GM21723 (cell line): ENCODE data around the gene RAPGEF4.
"Not testable (repeated sequence)": the region's sequence is repeated elsewhere in the genome, so short reads cannot be mapped to it uniquely, and the experiment has no call there.

Experiments
- ATAC-seq: cut with Tn5 transposase; IDR thresholded peaks from one replicate; pipeline ENCODE4 v1.9.1; 2021; ENCODE audit warnings: mild to moderate bottlenecking, moderate library complexity; ENCODE audit not compliant: unreplicated experiment

RAPGEF4 gene

DNA sequence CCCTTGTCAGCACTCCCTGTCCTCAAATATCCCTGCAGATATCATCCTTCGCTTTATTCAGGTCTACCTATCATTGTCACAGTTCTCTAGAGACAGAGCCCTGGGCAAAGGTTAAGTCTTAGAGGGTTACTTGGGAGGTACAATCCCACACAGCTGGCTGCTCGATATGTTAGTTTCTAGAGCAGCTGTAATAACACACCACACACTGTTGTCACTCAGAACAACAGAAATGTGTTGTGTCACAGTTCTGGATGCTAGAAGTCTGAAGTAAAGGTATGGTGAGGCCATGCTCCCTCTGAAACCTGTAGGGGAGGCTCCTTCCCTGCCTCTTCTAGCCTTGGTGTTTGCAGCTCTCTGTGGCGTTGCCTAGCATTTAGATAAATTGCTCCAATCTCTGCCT, 9.9 kb upstream of the RAPGEF4 start:
- no peak for ATAC-seq

DNA sequence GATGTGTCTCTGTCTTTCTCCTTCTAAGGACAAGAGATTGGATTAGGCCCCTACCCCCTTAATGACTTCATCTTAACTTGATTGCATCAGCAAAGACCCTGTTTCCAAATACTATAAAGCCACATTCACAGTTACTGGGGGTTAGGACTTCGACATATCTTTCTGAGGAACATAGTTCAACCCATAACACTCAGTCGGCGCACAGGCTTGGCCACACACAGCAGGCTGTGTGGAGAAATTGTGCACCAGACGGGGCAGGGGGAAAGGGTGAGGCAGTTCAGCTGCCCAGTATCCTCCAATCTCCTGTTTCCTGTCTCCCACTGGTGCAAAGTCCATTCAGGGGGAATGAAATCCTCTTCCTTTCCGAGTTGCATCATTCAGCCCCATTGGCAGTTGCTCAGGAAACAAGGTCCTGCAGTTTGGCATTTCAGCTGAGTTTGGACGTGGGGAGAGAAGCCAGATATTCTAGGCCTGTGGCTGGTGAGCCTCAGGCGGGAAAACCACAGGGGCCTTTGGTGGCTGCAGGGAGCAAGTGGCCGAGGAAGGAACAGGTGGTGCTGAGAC, 9.4 kb upstream of the RAPGEF4 start:
- ATAC-seq, result no peak

DNA sequence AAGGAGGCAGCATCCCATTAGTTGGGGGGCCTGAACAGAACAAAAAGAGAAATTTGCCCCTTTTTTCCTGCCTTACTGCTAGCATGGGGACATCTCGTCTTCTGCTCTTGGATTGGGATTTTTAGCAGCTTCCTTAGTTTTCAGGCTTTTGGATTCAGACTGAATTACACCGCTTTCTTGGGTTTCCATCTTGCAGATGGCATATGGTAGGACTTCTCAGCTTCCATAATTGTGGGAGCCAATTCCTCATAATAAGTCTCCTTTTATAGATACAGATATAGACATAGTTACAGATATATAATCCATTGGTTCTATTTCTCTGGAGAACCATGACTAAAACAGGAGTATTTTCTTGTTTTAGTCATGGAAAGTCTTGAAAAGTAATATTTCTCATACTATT, 5.2 kb upstream of the RAPGEF4 start:
- ATAC-seq, result no peak

DNA sequence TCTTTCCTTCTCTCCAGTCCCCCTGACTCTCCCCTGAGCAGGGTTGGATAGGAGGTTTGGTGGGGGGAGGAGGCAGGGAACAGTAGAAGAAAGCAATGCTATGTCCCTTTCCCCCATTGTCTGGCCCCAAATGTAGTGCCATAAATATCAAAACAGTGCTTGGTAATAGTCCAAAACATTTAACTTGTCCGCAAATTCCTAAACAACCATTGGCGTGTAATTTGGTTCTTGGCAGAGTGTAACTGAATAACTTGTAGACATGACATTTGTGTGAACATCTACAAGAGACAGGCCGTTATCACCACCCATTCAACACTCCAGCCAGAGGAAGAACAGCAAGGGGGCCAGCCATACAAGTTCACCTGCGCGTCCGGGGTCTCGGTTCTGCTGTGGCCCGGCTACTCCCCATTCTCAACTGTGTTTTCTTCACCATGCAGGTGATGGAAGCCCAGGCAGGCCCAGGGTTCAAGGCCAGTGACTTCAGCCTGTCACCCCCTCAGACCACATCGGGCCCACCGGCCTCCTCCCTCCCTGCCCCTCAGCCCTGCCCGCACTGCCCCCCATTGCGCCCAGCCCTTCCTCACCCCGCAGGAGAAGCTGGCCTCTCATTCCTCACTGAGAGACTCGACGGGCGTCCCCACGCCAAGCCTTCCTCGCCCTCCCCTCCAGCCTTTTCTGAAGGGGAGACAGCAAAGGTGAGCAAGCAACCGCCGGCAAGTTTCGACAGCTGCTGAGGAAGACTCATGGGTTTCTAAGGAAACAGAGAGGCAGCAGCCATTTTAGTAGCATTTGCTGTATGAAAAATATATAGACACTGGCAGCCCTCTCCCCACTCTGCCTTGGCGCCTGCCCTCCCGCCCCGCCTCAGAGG, 699 bp upstream of the RAPGEF4 start:
- no peak for ATAC-seq

DNA sequence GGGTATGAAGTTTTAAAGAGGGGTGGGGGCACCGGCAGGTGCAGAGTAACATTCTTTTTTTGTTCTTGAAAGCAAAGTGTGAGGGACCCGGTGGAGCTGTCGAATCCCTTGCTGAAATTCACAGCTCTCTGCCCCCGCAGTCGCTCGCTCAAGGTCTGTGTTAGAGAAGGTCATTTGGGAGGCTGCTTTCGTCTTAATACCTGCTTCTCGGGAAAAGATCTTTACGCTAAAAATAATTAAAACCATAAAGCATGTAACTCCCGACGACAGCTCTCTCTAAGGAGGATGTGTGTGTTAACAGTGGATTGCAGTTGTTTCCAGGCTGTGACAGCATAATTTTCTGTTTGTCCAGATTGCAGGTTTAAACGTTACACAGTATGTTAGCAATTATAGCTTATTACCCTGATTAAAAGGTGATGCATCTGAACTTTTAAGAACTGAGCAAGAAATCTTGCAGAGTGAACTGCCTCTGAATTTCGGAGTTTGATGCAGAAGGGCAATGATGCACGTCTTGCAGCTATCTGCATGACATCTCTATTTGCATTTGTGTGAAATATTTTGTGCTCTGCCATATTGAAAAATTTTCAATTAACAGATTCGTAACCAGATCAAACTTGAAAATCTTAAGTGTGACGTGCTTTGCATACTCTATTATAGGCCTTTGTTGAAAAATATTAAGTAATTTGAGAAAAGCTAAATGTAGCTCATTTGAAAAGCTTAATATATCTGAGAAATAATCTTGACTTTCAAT, 954 bp downstream of the RAPGEF4 start:
- ATAC-seq, result no peak

DNA sequence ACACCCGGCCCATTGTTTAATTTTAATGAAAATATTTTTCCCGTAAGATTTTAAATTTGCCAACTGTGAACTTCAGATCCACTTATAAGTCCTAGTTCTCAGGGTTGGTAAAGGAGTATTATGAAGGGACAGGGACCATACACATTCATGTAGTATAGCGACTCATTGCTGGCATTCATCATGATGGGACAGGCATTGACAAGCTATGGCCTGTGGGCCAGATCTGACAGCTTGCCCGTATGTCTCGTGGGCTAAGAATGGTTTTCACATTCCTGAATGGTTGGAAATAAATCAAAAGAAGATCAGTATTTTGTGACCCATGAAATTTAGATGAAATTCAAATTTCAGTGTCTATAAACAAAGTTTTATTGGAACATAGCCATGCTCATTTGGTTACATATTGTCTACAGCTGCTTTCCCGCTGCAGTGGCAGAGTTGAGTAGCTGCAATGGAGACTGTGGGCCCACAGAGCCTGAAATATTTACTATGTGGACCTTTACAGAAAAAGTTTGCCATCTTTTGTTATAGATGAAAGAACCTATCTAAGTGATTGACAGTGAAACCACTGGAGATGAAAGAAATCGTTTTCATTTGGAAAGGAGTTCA, 4.1 kb downstream of the RAPGEF4 start:
- ATAC-seq, result no peak

DNA sequence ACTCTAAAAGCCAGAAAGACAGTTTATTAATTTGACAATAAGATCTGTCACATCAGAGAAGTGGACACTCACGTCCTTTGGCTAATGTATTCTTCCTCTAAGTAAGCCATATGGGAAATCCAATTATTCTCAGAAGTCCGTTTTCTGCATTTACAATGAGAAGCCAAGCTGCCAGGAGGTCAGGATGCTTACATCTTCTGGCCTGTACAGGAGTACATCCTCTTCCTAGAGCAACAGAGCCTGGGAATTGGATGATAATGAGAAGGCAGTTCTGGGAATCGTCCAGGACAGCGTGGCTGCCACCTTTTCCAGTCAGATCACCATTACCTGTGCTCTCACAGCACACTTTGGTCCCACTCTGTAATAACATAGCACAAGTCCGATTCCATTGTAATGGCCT, 5.2 kb downstream of the RAPGEF4 start:
- no peak for ATAC-seq

DNA sequence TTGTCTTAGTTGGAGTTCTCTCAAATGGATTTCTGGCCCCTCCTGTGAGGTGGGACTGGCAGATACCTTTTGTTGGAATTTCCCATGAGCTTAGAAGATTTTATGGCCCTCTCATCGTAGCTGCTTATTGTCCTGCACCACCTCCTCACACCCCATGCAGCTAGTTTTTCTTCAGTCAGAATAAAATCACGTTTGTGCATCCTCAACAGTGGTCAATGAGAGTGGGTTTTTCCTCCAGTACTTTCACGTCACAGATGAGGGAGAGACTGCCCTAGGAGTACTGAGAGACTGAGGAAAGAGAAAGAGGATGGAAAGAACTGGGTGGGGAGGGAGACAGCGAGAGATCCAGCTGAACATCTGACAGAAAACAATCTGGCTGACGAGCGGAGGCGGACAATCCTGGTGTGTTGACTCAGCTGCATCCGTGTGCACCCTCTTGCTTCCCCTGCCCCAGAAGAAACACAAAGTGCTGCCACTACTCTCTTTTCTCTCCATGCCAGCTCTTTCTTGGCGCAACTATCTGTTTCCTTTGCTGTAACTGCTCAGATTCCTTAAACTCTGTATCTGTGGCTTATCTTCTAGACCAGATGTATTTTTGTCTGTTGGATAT, 7.4 kb downstream of the RAPGEF4 start:
- ATAC-seq, result no peak

DNA sequence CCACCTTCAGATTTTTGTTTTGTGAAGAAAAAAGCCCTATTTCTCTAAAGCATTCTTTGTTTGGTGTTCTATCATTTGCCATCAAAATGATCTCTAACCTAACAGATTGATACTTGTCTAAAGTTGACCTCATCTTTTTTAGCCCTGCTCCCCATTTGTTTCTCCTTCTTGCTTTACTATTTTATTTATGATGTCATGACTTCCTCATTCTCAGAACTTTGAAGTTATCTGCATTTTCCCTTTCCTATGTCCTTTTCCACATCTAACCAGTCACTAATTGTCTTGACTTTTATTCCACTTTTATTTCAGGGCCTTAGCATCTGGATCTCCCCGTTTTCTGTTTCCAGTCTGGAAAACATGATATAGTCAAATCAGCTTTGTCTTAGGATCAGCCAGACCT, 8.3 kb downstream of the RAPGEF4 start:
- ATAC-seq, result no peak

DNA sequence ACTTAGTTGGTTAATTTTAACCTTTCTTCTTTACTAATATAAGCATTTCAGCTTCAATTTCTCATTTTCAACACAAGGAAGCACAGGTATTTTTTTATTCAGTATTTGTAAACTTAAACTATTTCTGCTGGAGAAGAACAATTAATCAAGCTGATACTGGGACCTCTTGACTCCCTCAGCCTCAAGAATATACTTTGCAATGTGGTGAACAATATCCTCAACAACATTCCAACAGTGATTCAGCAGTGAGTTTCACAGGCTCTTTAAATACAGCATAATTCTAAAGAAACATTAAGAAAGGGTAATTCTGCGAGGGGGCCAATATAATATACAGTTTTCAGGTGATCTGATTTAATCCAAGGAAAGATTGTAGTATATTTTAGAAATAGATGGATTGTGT, 10.0 kb downstream of the RAPGEF4 start:
- ATAC-seq, result no peak

DNA sequence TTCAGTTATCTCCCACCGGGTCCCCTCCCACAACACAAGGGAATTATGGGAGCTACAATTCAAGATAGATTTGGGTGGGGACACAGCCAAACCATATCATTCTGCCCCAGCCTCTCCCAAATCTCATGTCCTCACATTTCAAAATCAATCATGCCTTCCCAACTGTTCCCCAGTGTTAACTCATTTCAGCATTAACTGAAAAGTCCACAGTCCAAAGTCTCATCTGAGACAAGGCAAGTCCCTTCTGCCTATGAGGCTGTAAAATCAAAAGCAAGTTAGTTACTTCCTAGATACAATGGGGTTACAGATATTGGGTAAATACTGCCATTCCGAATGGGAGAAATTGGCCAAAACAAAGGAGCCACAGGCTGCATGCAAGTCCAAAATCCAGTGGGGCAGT, 12.9 kb downstream of the RAPGEF4 start:
- not testable (repeated sequence) for ATAC-seq

DNA sequence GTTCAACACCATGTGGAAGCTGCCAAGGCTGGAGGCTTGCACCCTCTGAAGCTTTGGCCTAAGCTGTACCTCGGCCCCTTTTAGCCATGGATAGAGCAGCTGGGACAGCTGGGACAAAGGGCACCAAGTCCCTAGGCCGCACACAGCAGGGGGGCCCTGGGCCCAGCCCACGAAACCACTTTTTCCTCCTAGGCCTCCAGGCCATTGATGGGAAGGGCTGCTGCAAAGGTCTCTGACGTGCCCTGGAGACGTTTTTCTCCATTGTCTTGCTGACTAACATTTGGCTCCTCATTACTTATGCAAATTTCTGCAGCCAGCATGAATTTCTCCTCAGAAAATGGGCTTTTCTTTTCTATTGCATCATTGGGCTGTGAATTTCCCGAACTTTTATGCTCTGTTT, 13.7 kb downstream of the RAPGEF4 start:
- no peak for ATAC-seq

DNA sequence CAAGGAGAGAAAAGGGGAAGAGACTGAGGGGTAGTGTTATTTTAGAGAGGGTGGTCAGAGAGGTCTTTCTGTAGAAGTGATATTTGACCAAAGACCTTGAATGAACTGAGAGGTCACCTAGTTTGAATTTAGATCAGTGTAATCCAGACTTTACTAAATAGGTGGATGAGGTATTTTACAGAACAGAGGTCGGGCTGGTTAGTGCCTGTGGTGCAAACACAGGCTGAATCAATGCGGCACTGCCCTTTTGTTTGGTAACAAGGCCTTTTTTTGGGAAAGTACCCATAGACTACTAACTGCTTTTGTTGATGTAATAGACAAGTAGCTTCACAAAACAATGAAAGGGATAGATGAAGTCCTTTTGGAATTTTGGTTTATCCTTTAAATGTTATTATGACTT, 15.9 kb downstream of the RAPGEF4 start:
- no peak for ATAC-seq

DNA sequence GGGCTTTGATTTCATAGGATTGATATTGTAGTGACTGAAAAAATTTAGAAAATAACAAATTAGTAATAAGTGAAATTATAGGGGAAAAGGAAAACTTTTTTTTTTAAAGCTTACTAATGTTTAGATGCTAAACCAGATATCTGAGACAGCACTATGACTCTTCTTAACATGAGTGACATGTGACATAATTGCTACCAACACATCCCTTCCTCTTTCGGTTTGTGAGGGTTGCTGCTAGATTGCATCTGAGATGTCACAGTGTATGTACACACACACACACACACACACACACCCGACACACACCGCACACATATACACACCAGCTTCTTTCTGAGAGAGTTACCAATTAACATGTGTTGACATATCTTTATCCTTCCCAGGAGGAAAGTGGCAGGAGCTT, 18.0 kb downstream of the RAPGEF4 start:
- no peak for ATAC-seq

DNA sequence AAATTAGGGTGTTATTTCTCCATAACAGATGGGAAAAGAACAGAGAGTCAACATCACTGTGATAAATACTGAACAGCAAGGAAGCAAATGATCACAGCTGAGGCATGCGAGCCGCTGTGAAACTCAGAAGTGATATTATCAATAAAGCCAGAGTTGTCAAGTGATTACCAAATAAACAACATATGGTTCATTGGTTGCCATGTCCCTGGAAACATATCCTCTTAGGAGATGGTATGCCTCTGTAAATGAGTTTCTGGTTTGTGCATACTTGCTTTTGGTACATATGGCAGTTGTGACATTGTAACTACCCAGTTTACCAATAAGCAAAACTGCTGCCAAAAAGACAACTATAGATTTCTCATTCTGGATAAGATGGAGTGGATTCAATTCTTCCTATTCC, 23.8 kb downstream of the RAPGEF4 start:
- ATAC-seq, result no peak

DNA sequence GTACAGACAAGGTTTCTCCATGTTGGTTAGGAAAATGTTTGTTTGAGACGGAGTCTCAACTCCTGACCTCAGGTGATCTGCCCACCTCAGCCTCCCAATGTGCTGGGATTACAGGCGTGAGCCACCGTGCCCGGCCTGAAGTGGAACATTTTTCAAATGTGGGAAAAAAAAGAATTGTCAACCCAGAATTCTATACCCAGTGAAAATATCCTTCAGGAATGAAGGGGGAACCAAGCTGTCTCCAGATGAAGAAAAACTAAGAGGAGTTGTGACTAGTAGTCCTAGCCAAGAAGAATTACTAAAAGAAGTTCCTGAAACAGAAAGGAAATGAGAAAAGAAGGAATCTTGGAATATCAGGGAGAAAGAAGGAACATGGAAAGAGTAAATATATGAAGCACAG, 25.7 kb downstream of the RAPGEF4 start:
- no peak for ATAC-seq

DNA sequence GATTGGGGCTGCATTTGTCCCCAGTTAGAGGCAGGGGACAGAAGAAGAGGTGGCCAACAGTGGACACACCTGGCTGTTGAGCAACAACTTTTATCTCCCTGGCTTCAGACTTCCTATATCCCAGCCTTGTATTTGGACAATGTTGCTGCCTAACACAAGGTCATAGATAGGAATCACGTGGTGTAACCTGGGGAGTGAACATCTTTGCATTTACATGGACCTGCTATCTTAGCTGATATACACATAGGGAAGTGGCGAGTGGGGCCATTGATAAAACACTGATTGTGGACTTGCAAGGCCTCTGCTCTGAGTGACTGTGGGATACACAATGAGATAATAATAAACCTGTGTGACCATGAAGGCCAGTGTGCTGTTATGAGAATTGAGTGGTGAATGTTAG, 26.9 kb downstream of the RAPGEF4 start:
- ATAC-seq, result no peak

DNA sequence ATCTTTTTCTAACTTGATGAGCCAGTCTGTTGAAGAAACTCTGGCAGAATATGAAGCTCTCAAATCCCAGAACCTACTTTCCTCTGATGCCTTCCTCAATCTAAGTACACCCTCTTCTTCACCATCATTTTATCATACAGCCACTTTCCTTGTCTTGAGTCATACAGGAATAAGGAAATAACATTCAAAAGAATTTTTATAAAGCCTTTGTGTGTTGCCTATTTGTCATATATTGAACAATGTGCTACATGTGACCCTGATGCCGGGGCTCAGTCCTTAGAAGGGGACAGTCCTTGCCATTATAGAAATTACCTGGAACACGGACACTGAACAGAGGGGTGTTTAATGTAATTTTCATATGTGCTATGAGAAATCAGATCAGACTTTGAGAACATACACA, 27.4 kb downstream of the RAPGEF4 start:
- no peak for ATAC-seq

DNA sequence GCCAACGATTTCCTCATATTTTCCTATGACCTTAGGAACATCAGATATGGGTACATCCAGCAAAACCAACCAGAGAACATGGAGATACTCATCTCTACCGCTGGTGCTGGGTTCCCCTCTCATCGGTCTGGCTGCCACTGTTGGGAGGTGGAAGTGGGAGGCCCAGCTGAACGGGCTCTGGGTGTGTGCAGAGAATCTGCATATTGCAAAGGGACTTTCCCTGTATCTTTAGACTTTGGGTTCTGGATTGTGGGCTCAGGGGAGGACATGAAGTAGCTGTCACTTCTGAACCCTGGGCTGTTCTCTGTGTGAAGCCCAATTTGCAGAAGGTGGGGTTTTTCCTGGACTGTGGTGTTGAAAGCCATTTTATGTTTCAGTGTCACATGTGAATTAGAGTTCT, 30.0 kb downstream of the RAPGEF4 start:
- no peak for ATAC-seq

DNA sequence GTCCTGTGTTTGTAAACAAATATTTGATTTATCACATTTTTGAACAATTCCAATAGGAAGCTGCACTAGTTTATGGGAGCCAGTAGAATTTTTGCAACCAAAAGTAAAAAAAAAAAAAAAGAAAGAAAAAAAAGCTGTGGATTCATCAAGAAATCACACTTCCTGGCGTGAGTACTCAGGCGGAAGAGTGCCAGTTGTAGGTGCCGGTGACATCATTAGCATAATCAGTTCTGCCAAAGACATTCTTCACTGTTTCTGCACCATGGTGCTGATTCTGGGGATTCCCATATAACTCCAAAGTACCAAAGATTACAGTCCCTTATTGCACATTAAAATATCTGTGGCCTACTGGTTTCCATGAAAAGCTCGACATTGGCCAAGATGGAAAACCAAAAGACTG, 32.8 kb downstream of the RAPGEF4 start:
- no peak for ATAC-seq

DNA sequence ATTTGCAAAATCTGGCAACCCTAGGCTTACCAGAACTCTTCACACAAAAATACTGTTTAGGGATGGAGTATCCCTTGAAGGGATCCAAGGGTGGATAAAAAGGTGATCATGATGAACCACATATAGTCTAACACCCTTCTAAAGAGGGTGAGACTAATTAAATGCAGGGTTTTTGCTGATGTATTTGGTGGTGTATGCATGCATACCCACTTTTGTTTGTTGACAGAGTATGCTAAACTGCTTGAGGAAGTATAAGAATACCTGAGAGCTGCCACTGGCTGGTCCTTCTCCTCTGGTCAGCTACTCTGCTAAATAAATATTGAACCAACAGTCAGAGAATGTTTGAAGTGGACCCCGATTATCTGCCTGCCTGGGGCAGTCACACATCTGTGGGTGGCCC, 34.2 kb downstream of the RAPGEF4 start:
- ATAC-seq, result no peak
